GM12878 (cell line): ENCODE results near the gene GMDS. TPM values are rescaled to one million over a fixed set of nuclear protein-coding genes. Genes with fewer than 3 reads are reported as not detected.

Experiments
- ATAC-seq: fragments of 200-7000 bp; cut with Tn5 transposase; 3 replicates; pipeline ENCODE4 v1.9.1; 2020; ENCODE audit warnings: mild to moderate bottlenecking, moderate library complexity
- BruUV-seq: library from RNA; stranded (reverse); fragments of 400-500 nt; replicated peaks from 2 replicates; lab custom pipeline; 2021; lab: Mats Ljungman, UMichigan
- CTCF ChIA-PET: fragments of 300-600 bp; sonication (Branson Sonifier 250); formaldehyde crosslinking; extraction: SDS; loops from one replicate; lab custom pipeline; 2021; ENCODE audit warnings: inconsistent platforms; lab: Yijun Ruan, JAX
- POLR2A ChIA-PET: fragments of 350-600 bp; formaldehyde crosslinking; extraction: SDS; loops from one replicate; lab custom pipeline; 2021; ENCODE audit warnings: inconsistent platforms; lab: Charles Lee
- RAD21 ChIA-PET: fragments of 300-600 bp; sonication (Branson Sonifier 250); formaldehyde crosslinking; loops from one replicate; lab custom pipeline; 2023; ENCODE audit warnings: antibody characterized with exemption; ENCODE audit not compliant: unreplicated experiment; lab: Charles Lee
- SMC1A ChIA-PET: fragments of 300-600 bp; sonication (Branson Sonifier 250); formaldehyde crosslinking; loops from one replicate; lab custom pipeline; 2023; ENCODE audit not compliant: unreplicated experiment, uncharacterized antibody; lab: Charles Lee
- DNase-seq: peaks from one replicate; pipeline ENCODE4 v3.0.0-alpha.2; 2011; ENCODE audit warnings: low read depth, low spot score
- FAIRE-seq: peaks from 3 replicates; lab custom pipeline; 2011; peaks lifted over from hg19 to GRCh38; lab: Jason Lieb, UNC
- H2AFZ ChIP-seq: 2 replicates; pipeline ENCODE4 v1.6.0; 2011; ENCODE audit warnings: low read depth, low read length, control low read depth; ENCODE audit not compliant: control insufficient read depth
- H3K27ac ChIP-seq: 2 replicates; pipeline ENCODE4 v1.5.1; 2011; ENCODE audit warnings: control low read depth; ENCODE audit not compliant: control insufficient read depth, insufficient read depth
- H3K27me3 ChIP-seq, 2 experiments: replicated peaks in 1 of 2; 2 replicates each; pipeline versions ENCODE4 v1.6.0 to v1.6.1; 2011; ENCODE audit warnings: low read length in 1 of 2; ENCODE audit not compliant: control insufficient read depth in 2 of 2, insufficient read depth in 2 of 2
- H3K36me3 ChIP-seq, 2 experiments: 2 replicates each; pipeline ENCODE4 v1.5.1; 2011; ENCODE audit warnings: low read length in 1 of 2; ENCODE audit not compliant: control insufficient read depth in 2 of 2, insufficient read depth in 2 of 2
- H3K4me1 ChIP-seq: 2 replicates; pipeline ENCODE4 v1.6.1; 2011; ENCODE audit warnings: mild to moderate bottlenecking, low read length, moderate library complexity, mixed read lengths; ENCODE audit not compliant: control insufficient read depth, insufficient read depth
- H3K4me2 ChIP-seq: 2 replicates; pipeline ENCODE4 v1.6.0; 2011; ENCODE audit warnings: control low read depth; ENCODE audit not compliant: control insufficient read depth, insufficient read depth
- H3K4me3 ChIP-seq: fragments of 200-600 bp; sonication (generic); 2 replicates; pipeline ENCODE4 v1.5.1; 2016
- H3K79me2 ChIP-seq: 2 replicates; pipeline ENCODE4 v1.6.0; 2011; ENCODE audit warnings: low read length; ENCODE audit not compliant: control insufficient read depth, insufficient read depth
- H3K9ac ChIP-seq: 2 replicates; pipeline ENCODE4 v1.8.0; 2011; ENCODE audit warnings: low read length, control low read depth, mixed read lengths; ENCODE audit not compliant: control insufficient read depth, insufficient read depth
- H3K9me3 ChIP-seq: replicated peaks from 3 replicates; pipeline ENCODE4 v1.5.1; 2011; ENCODE audit warnings: mild to moderate bottlenecking, low read length; ENCODE audit not compliant: control insufficient read depth, insufficient read depth
- H4K20me1 ChIP-seq: 2 replicates; pipeline ENCODE4 v1.6.0; 2011; ENCODE audit not compliant: control insufficient read depth, insufficient read depth
- CHD1 ChIP-seq: IDR thresholded peaks from 2 replicates; pipeline ENCODE4 v1.6.1; 2012; ENCODE audit warnings: low read depth, low read length, improper control_type of control experiment
- CREB1 ChIP-seq: IDR thresholded peaks from 2 replicates; pipeline ENCODE4 v1.6.1; 2012; ENCODE audit warnings: low read depth, mild to moderate bottlenecking, inconsistent platforms
- ETV6 ChIP-seq, 2 experiments: fragments of 450-650 bp in 1 of 2; IDR thresholded peaks in 1 of 2; conservative IDR thresholded peaks in 1 of 2; 2 replicates each; pipeline ENCODE4 v1.6.1; 2014; ENCODE audit warnings: antibody characterized with exemption in 1 of 2, borderline replicate concordance in 1 of 2, low read depth in 1 of 2, mild to moderate bottlenecking in 1 of 2, moderate library complexity in 1 of 2
- EZH2 ChIP-seq: IDR thresholded peaks from 2 replicates; pipeline ENCODE4 v1.6.1; 2012; ENCODE audit warnings: low read depth, mild to moderate bottlenecking, control low read depth, inconsistent platforms, low read length, borderline replicate concordance; ENCODE audit not compliant: control insufficient read depth
- IKZF2 ChIP-seq, 2 experiments: fragments of 450-650 bp; IDR thresholded peaks; 2 replicates each; pipeline ENCODE4 v1.6.1; 2017; ENCODE audit warnings: mild to moderate bottlenecking in 2 of 2, moderate library complexity in 2 of 2
- IRF4 ChIP-seq: IDR thresholded peaks from 2 replicates; pipeline ENCODE4 v1.6.1; 2011; ENCODE audit warnings: low read depth, low read length
- MTA3 ChIP-seq: IDR thresholded peaks from 2 replicates; pipeline ENCODE4 v1.6.1; 2012; ENCODE audit warnings: low read length, inconsistent platforms, borderline replicate concordance
- POLR2AphosphoS2 ChIP-seq: IDR thresholded peaks from 2 replicates; pipeline ENCODE4 v1.6.1; 2011; ENCODE audit warnings: low read depth, mild to moderate bottlenecking, low read length, improper control_type of control experiment, moderate library complexity
- RAD21 ChIP-seq: IDR thresholded peaks from 2 replicates; pipeline ENCODE4 v1.6.1; 2011; ENCODE audit warnings: mild to moderate bottlenecking, low read depth, low read length, moderate library complexity; ENCODE audit not compliant: insufficient read depth
- RELA ChIP-seq: fragments of 450-650 bp; IDR thresholded peaks from 2 replicates; pipeline ENCODE4 v1.8.0; 2014; ENCODE audit warnings: borderline replicate concordance; ENCODE audit not compliant: partially characterized antibody
- RUNX3 ChIP-seq: IDR thresholded peaks from 2 replicates; pipeline ENCODE4 v1.6.1; 2012; ENCODE audit warnings: low read length, inconsistent platforms
- SREBF2 ChIP-seq: IDR thresholded peaks from 2 replicates; pipeline ENCODE4 v1.6.1; 2012; ENCODE audit warnings: mild to moderate bottlenecking, low read length
- TCF7 ChIP-seq: IDR thresholded peaks from 2 replicates; pipeline ENCODE4 v1.6.1; 2014; ENCODE audit warnings: antibody characterized with exemption, borderline replicate concordance
- WRNIP1 ChIP-seq: IDR thresholded peaks from 2 replicates; pipeline ENCODE4 v1.6.1; 2011; ENCODE audit warnings: low read depth, low read length, improper control_type of control experiment, borderline replicate concordance
- WGBS: methylation state at CpG from one replicate; pipeline ENCODE4 v1.1.6; 2016; ENCODE audit warnings: low lambda C conversion rate; ENCODE audit not compliant: insufficient replicate concordance, insufficient coverage; ENCODE audit errors: missing lambda C conversion rate; 5-methylcytosine and 5-hydroxymethylcytosine counted together
- in situ Hi-C: fragments of 300-500 bp; cut with MboI; formaldehyde crosslinking; loops from 9 replicates; pipeline ENCODE4 v1.14.3; 2018; ENCODE audit warnings: mixed read lengths
- intact Hi-C: fragments of 100-400 bp; cut with micrococcal nuclease; formaldehyde crosslinking; loops from one replicate; pipeline ENCODE4 v1.14.2; 2022; ENCODE audit not compliant: unreplicated experiment
- polyA plus RNA-seq, 11 experiments: library from polyadenylated mRNA; depleted of rRNA in 4 of 11; unstranded in 6 of 11; stranded (reverse) in 5 of 11; fragments of >200 nt; fragmentation: Nextera tagmentation in 4 of 11; fragmentation: Illumina TruSeq in 1 of 11; extraction: Ambion mirVana in 4 of 11; extraction: Trizol in 1 of 11; gene quantifications; 1 replicate in 1 of 11; 2 replicates in 10 of 11; pipeline versions ENCODE4 v1.2.1 to v1.2.3, GENCODE V29; 2011 to 2016; ENCODE audit warnings: inconsistent platforms in 2 of 11, missing spikeins in 2 of 11, low read depth in 1 of 11
- total RNA-seq, 4 experiments: library from RNA; depleted of rRNA in 3 of 4; stranded (reverse); fragments of >200 nt in 3 of 4; fragmentation: Illumina TruSeq in 1 of 4; extraction: Trizol in 1 of 4; gene quantifications; 2 replicates each; pipeline versions ENCODE4 v1.2.1 to v1.2.3, GENCODE V29; 2013 to 2021
- TF ChIP-seq, protein P1 (sequence below): fragments of 450-650 bp; formaldehyde crosslinking; IDR thresholded peaks from 2 replicates; pipeline ENCODE4 v1.4.0; 2022; ENCODE audit warnings: mild to moderate bottlenecking, moderate library complexity
- TF ChIP-seq, protein P2 (sequence below): IDR thresholded peaks from 2 replicates; pipeline ENCODE4 v1.6.1; 2012; ENCODE audit warnings: low read length, inconsistent platforms
- TF ChIP-seq, protein P3 (sequence below): IDR thresholded peaks from 2 replicates; pipeline ENCODE4 v1.6.1; 2011; ENCODE audit warnings: borderline replicate concordance, low read depth, mild to moderate bottlenecking, moderate library complexity, mixed read lengths, low read length; ENCODE audit not compliant: insufficient read depth; ENCODE audit errors: extremely low read length

Gene GMDS
- total and polyA plus RNA-seq, 10 of the 15 experiments (the other 5 are each of a cell fraction or from before 2014, with no cell fraction given), result 0.61 to 53.8 (median 29.3) TPM

DNA sequence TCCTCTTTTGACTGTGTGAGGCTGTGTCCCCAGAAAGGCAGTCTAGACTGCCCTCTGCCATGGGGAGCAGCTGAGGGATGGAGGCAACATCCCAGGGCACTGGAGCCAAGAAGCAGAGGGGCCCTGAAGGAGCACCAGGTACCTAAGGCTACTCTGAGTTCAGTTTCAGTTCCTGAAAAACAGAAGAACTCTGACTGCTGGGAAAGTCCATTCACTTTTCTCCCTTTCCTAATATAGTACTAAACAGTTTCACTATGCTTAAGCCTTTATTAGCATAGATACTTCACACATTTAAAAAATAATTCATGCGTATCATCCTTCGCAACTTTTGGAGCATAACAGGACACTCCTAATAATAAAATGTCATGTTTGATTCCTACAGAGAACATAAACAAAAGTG is 505.7 kb downstream of the GMDS start:
- H3K27me3 ChIP-seq, result no peaks in the 10 kb centered on the region
- FAIRE-seq (peak; percentile 77), ATAC-seq (peak; percentile 95), DNase-seq (peak; percentile 92)
- H3K27ac ChIP-seq, result peak overlapping the region; percentile 63
- H3K79me2 ChIP-seq, result no peaks in the 10 kb centered on the region
- no peak overlapping the region for H2AFZ ChIP-seq
- intact Hi-C loops, result loop anchor here (1.0 kb wide), 1 partner anchor 31 kb away; no protein-coding TSS in a partner anchor
- ChIA-PET RAD21 (no interaction called here), SMC1A (no interaction called here), POLR2A (no interaction called here), CTCF (no interaction called here)
- peaks cover 31% of the 10 kb centered on the region for H3K4me1 ChIP-seq
- peak overlapping the region; percentile 72 for H3K4me2 ChIP-seq
- BruUV-seq, result no TSS peak
- WGBS, result 0% methylated on average over 2 of the region's 2 CpGs
- H4K20me1 ChIP-seq, result no peaks in the 10 kb centered on the region
- H3K9me3 ChIP-seq, result no peaks in the 10 kb centered on the region; the same call in 2 of the 3 replicates
- in situ Hi-C loops, result no loop called here
- H3K36me3 ChIP-seq, result no peaks in the 10 kb centered on the region
- peak overlapping the region; percentile 18; the same call in 1 of the 2 replicates for H3K4me3 ChIP-seq
- H3K9ac ChIP-seq, result no peak overlapping the region
- TF ChIP-seq POLR2AphosphoS2 (no peak), SREBF2 (no peak), RELA (peak; percentile 93), IRF4 (peak; percentile 99), EZH2 (no peak), CREB1 (peak; percentile 51; the same call in 1 of the 2 replicates), CHD1 (no peak), MTA3 (peak; percentile 98), TCF7 (peak; percentile 48; the same call in 1 of the 2 replicates), WRNIP1 (no peak), ETV6 (conservative IDR thresholded peaks at IDR 0.05 in 1 of 2, IDR thresholded peaks at IDR 0.05 in 1 of 2; ENCODE audit: borderline replicate concordance in 1 of 2, low read depth in 1 of 2) (peak in 1 of 2 experiments; percentile 74; a peak in 1 of 4 replicates), RAD21 (0 out of 2 replicates have a peak, but pooled peaks have one; percentile 1), RUNX3 (peak; percentile 79), IKZF2 (IDR thresholded peaks at IDR 0.05) (peak; percentile 95)
- TF ChIP-seq, protein P1, sequence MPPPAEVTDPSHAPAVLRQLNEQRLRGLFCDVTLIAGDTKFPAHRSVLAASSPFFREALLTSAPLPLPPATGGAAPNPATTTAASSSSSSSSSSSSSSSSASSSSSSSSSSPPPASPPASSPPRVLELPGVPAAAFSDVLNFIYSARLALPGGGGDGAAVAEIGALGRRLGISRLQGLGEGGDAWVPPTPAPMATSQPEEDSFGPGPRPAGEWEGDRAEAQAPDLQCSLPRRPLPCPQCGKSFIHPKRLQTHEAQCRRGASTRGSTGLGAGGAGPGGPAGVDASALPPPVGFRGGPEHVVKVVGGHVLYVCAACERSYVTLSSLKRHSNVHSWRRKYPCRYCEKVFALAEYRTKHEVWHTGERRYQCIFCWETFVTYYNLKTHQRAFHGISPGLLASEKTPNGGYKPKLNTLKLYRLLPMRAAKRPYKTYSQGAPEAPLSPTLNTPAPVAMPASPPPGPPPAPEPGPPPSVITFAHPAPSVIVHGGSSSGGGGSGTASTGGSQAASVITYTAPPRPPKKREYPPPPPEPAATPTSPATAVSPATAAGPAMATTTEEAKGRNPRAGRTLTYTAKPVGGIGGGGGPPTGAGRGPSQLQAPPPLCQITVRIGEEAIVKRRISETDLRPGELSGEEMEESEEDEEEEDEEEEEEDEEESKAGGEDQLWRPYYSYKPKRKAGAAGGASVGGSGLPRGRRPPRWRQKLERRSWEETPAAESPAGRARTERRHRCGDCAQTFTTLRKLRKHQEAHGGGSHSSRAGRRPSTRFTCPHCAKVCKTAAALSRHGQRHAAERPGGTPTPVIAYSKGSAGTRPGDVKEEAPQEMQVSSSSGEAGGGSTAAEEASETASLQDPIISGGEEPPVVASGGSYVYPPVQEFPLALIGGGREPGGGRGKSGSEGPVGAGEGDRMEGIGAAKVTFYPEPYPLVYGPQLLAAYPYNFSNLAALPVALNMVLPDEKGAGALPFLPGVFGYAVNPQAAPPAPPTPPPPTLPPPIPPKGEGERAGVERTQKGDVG (CRISPR knock-in tag), result no peak
- TF ChIP-seq, protein P2, sequence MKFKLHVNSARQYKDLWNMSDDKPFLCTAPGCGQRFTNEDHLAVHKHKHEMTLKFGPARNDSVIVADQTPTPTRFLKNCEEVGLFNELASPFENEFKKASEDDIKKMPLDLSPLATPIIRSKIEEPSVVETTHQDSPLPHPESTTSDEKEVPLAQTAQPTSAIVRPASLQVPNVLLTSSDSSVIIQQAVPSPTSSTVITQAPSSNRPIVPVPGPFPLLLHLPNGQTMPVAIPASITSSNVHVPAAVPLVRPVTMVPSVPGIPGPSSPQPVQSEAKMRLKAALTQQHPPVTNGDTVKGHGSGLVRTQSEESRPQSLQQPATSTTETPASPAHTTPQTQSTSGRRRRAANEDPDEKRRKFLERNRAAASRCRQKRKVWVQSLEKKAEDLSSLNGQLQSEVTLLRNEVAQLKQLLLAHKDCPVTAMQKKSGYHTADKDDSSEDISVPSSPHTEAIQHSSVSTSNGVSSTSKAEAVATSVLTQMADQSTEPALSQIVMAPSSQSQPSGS, result peak; percentile 93
- TF ChIP-seq, protein P3, sequence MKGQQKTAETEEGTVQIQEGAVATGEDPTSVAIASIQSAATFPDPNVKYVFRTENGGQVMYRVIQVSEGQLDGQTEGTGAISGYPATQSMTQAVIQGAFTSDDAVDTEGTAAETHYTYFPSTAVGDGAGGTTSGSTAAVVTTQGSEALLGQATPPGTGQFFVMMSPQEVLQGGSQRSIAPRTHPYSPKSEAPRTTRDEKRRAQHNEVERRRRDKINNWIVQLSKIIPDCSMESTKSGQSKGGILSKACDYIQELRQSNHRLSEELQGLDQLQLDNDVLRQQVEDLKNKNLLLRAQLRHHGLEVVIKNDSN, result no peak
